ENCODE data around the gene CEP76. TPM values are rescaled to one million over a fixed set of nuclear protein-coding genes. Genes with fewer than 3 reads are reported as not detected.

CEP76 gene, protein sequence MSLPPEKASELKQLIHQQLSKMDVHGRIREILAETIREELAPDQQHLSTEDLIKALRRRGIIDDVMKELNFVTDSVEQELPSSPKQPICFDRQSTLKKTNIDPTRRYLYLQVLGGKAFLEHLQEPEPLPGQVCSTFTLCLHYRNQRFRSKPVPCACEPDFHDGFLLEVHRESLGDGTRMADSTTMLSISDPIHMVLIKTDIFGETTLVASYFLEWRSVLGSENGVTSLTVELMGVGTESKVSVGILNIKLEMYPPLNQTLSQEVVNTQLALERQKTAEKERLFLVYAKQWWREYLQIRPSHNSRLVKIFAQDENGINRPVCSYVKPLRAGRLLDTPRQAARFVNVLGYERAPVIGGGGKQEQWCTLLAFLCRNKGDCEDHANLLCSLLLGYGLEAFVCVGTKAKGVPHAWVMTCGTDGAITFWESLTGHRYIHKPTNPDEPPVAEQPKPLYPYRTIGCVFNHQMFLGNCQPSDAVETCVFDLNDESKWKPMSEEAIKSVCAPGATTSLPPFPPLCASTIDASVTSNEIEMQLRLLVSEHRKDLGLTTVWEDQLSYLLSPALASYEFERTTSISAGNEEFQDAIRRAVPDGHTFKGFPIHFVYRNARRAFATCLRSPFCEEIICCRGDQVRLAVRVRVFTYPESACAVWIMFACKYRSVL
- total RNA-seq: 1 to 10 TPM; 3.9 to 5.7 (median 4.3) TPM
- polyA plus RNA-seq: 1 to 10 TPM; 2.3 to 6.4 (median 2.4) TPM
- long read RNA-seq, donor 1, transcript CEP76-201 (12 exons, 2,939 nt): major isoform, 7 of 9 reads
- long read RNA-seq, donor 1, partial matches to known transcripts: 1 of 9 reads
- long read RNA-seq, donor 1, other reads (novel, unspliced or antisense): 1 of 9 reads
- long read RNA-seq, donor 2, transcript CEP76-201 (12 exons, 2,939 nt): major isoform, 11 of 17 reads
- long read RNA-seq, donor 2, partial matches to known transcripts: 1 of 17 reads
- long read RNA-seq, donor 2, other reads (novel, unspliced or antisense): 3 of 17 reads

DNA sequence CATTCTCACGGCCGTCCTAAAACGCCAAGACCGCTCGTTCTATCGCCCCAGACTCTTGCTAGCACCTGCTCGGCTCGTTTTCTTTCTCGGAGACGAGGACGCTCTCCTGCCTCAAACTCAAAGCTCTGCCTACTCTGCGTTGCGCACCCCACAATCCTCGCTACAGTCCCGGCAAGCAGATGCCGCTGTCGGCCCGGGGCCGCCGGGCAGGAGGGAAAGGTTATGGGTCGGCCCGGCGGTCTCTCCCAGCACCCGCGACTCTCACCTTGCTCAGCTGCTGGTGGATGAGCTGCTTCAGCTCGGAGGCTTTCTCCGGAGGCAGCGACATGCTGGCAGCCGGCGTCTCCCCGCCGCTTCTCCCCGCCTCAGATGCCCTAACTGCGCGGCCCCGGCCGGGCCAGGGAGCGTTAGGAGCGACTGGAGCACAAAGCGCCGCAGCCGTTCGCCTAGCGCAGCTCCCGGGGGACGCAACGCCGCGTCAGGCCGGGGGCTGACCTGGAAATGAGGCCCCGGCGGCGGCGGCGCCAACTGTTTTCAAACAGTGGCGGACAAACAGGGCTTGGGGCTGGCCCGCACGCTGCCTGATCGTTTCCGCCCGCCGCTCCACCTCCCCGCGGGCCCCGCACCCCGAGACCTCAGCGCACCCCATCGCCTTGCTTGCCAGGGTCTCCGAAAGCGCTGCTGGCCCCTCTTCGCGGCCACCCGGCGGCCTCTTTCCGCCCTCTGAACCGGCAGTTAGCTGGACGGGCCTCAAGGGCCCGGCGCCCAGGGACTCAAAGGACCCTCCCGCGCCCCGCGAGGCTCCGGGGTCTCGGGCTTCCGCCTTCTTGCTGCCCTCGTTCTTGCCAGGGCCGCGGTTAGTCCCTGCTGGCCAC lies at the start of gene CEP76, which contains the start of gene PSMG2:
Gene CEP76 (minus strand): TSS at position 503 of the 875 bp plus-strand sequence. CDS start 175 bp downstream, at position 328.
Gene PSMG2 (plus strand): TSS at position 822 of the 875 bp plus-strand sequence. CDS start 66 bp downstream, outside the sequence.
- ATAC-seq (peak; percentile 96 to 97 (median 96)), DNase-seq (peak; percentile 97 to 98)
- Histone ChIP-seq H3K36me3 (ENCODE audit: insufficient read depth in 1 of 2, low read depth in 1 of 2) (peaks cover 1 to 43% of the 10 kb centered on the region in 2 donors), H3K9me3 (no peaks in the 10 kb centered on the region), H3K27ac (peak within 1 kb of the TSS; percentile 84), H3K27me3 (ENCODE audit: insufficient read depth in 3 of 3, low read length in 2 of 3) (no peaks in the 10 kb centered on the region), H3K4me1 (peaks cover 28% of the 10 kb centered on the region), H3K4me3 (peak within 1 kb of the TSS; percentile 98)
- WGBS, 3 donors: 0% methylated on average over 86 to 89 of the region's 89 CpGs
- TF ChIP-seq, protein P1, sequence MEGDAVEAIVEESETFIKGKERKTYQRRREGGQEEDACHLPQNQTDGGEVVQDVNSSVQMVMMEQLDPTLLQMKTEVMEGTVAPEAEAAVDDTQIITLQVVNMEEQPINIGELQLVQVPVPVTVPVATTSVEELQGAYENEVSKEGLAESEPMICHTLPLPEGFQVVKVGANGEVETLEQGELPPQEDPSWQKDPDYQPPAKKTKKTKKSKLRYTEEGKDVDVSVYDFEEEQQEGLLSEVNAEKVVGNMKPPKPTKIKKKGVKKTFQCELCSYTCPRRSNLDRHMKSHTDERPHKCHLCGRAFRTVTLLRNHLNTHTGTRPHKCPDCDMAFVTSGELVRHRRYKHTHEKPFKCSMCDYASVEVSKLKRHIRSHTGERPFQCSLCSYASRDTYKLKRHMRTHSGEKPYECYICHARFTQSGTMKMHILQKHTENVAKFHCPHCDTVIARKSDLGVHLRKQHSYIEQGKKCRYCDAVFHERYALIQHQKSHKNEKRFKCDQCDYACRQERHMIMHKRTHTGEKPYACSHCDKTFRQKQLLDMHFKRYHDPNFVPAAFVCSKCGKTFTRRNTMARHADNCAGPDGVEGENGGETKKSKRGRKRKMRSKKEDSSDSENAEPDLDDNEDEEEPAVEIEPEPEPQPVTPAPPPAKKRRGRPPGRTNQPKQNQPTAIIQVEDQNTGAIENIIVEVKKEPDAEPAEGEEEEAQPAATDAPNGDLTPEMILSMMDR (IDR thresholded peaks at IDR 0.05): no peak
- intact Hi-C loops (cut with DNase I): no loop called here

DNA sequence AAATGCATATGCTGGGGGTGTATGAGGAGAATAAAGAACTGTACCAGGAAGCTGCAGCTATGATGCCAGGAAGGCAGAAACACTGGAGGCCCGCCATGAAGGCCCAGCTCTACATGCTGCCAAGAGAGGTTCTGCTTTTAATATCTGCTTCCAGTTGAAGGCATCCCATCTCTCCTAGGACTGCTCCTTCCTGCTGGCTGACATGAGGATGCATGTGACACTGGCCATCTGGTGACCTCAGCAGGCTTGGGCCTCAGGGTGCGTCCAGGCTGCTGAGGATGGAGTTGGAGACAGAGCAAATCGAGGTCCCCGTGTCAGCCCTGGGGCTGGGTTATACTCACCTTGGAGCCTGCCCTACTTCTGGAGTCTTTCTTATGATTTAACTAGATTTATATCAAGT lies 49.4 kb upstream of the CEP76 start:
- no peaks in the 10 kb centered on the region for H3K9me3 ChIP-seq
- intact Hi-C loops (cut with DNase I): no loop called here
- H3K27ac ChIP-seq: no peak overlapping the region
- H3K27me3 ChIP-seq (ENCODE audit: insufficient read depth in 3 of 3, low read length in 2 of 3): no peaks in the 10 kb centered on the region
- ATAC-seq (no peak), DNase-seq (no peak)
- no peak overlapping the region for H3K4me3 ChIP-seq
- 62 to 67% (median 63%) methylated on average over 4 of the region's 4 CpGs for WGBS, 3 donors
- TF ChIP-seq, protein P1 (IDR thresholded peaks at IDR 0.05): no peak
- H3K36me3 ChIP-seq (ENCODE audit: insufficient read depth in 1 of 2, low read depth in 1 of 2): no peaks in the 10 kb centered on the region
- H3K4me1 ChIP-seq: no peaks in the 10 kb centered on the region

DNA sequence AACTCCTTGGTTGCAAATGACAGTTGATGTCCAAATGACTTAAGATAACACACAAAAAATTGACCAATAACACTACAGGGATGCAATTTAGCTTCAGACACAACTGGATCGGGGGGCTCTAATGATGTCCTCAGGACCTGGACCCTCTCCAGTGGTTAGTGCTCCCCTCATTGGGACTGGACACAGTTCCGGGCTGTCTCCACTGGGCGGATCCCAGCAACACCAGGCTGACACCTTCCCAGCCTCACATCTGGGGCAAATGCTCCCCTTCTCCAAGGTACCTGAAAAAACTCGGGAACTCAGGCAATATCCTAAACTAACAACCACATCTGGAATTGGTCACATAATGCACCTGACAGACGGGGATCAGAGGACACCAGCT lies 49.0 kb upstream of the CEP76 start:
- no peak for DNase-seq
- TF ChIP-seq, protein P1 (IDR thresholded peaks at IDR 0.05): no peak
- H3K4me3 ChIP-seq: no peak overlapping the region
- ATAC-seq: no peak
- no peaks in the 10 kb centered on the region for H3K36me3 ChIP-seq (ENCODE audit: insufficient read depth in 1 of 2, low read depth in 1 of 2)
- intact Hi-C loops (cut with DNase I): no loop called here
- H3K9me3 ChIP-seq: no peaks in the 10 kb centered on the region
- WGBS, 3 donors: 78 to 87% (median 82%) methylated on average over 5 of the region's 5 CpGs
- no peaks in the 10 kb centered on the region for H3K27me3 ChIP-seq (ENCODE audit: insufficient read depth in 3 of 3, low read length in 2 of 3)
- H3K27ac ChIP-seq: no peak overlapping the region
- no peaks in the 10 kb centered on the region for H3K4me1 ChIP-seq
